ENCODE measurements around the gene PIGW.

Gene PIGW

GRCh38 chr17:36505171-36505570, 29.6 kb upstream of the PIGW start:
- H3K4me1 ChIP-seq (ENCODE audit: control insufficient read depth in 1 of 2, insufficient read depth in 2 of 2, low read length in 2 of 2): no peaks in the 10 kb centered on the region
- H2AFZ ChIP-seq (ENCODE audit: insufficient read depth, low read length, poor library complexity): no peak overlapping the region
- H3K27me3 ChIP-seq (ENCODE audit: insufficient read depth, low read length): no peaks in the 10 kb centered on the region
- H4K8ac ChIP-seq (ENCODE audit: low read depth, low read length): no peak overlapping the region
- no CpG with 5 or more reads among the region's 8 CpGs for WGBS (ENCODE audit: extremely low coverage, insufficient coverage, insufficient read length)
- H3K79me2 ChIP-seq (ENCODE audit: control insufficient read depth, insufficient read depth, low read length, poor library complexity): no peaks in the 10 kb centered on the region
- no peak overlapping the region for H3K14ac ChIP-seq (ENCODE audit: low read length)
- no peak for DNase-seq
- no peak overlapping the region for H3K9ac ChIP-seq (ENCODE audit: low read length)
- no peak overlapping the region for H4K91ac ChIP-seq (ENCODE audit: low read depth, low read length)
- no peak overlapping the region for H3K4ac ChIP-seq (ENCODE audit: low read depth, low read length)
- no peak overlapping the region for H2BK120ac ChIP-seq (ENCODE audit: insufficient read depth, low read length, poor library complexity)
- no peak overlapping the region for H3K4me3 ChIP-seq (ENCODE audit: low read depth, low read length)
- no peak overlapping the region for H4K12ac ChIP-seq (ENCODE audit: low read depth, low read length)
- H3K23ac ChIP-seq (ENCODE audit: low read length): no peak overlapping the region
- no peak overlapping the region for H2AK5ac ChIP-seq (ENCODE audit: low read length)
- H3K27ac ChIP-seq (ENCODE audit: low read depth, low read length): no peak overlapping the region
- H3K18ac ChIP-seq (ENCODE audit: low read length): no peak overlapping the region
- no peaks in the 10 kb centered on the region for H3K79me1 ChIP-seq (ENCODE audit: low read length)
- H2BK5ac ChIP-seq (ENCODE audit: low read depth, low read length, poor library complexity): no peak overlapping the region
- peaks cover 78 to 87% of the 10 kb centered on the region in 2 experiments for H3K36me3 ChIP-seq (ENCODE audit: control insufficient read depth in 1 of 2, insufficient read depth in 2 of 2, low read length in 2 of 2)
- H2BK12ac ChIP-seq (ENCODE audit: low read length): no peak overlapping the region
- no peaks in the 10 kb centered on the region for H3K9me3 ChIP-seq (ENCODE audit: insufficient read depth, low read depth, low read length)
- H3K4me2 ChIP-seq (ENCODE audit: low read length): no peak overlapping the region

- peaks cover 79 to 88% of the 10 kb centered on the region in 2 experiments for H3K36me3 ChIP-seq (ENCODE audit: control insufficient read depth in 1 of 2, insufficient read depth in 2 of 2, low read length in 2 of 2)
- H4K91ac ChIP-seq (ENCODE audit: low read depth, low read length): no peak overlapping the region
- no peak for DNase-seq
- no peaks in the 10 kb centered on the region for H3K4me1 ChIP-seq (ENCODE audit: control insufficient read depth in 1 of 2, insufficient read depth in 2 of 2, low read length in 2 of 2)
- H3K4me2 ChIP-seq (ENCODE audit: low read length): no peak overlapping the region
- H2BK12ac ChIP-seq (ENCODE audit: low read length): no peak overlapping the region
- no peak overlapping the region for H2AFZ ChIP-seq (ENCODE audit: insufficient read depth, low read length, poor library complexity)
- H2BK120ac ChIP-seq (ENCODE audit: insufficient read depth, low read length, poor library complexity): no peak overlapping the region
- H3K23ac ChIP-seq (ENCODE audit: low read length): no peak overlapping the region
- WGBS (ENCODE audit: extremely low coverage, insufficient coverage, insufficient read length): no CpG with 5 or more reads among the region's 6 CpGs
- H3K14ac ChIP-seq (ENCODE audit: low read length): no peak overlapping the region
- H4K12ac ChIP-seq (ENCODE audit: low read depth, low read length): no peak overlapping the region
- H3K18ac ChIP-seq (ENCODE audit: low read length): no peak overlapping the region
- no peak overlapping the region for H3K9ac ChIP-seq (ENCODE audit: low read length)
- no peaks in the 10 kb centered on the region for H3K79me1 ChIP-seq (ENCODE audit: low read length)
- no peak overlapping the region for H3K4me3 ChIP-seq (ENCODE audit: low read depth, low read length)
- H3K27ac ChIP-seq (ENCODE audit: low read depth, low read length): no peak overlapping the region
- no peak overlapping the region for H3K4ac ChIP-seq (ENCODE audit: low read depth, low read length)
- peaks cover 4% of the 10 kb centered on the region for H3K9me3 ChIP-seq (ENCODE audit: insufficient read depth, low read depth, low read length)
- H2BK5ac ChIP-seq (ENCODE audit: low read depth, low read length, poor library complexity): no peak overlapping the region
- H4K8ac ChIP-seq (ENCODE audit: low read depth, low read length): no peak overlapping the region
- H3K27me3 ChIP-seq (ENCODE audit: insufficient read depth, low read length): no peaks in the 10 kb centered on the region
- no peaks in the 10 kb centered on the region for H3K79me2 ChIP-seq (ENCODE audit: control insufficient read depth, insufficient read depth, low read length, poor library complexity)
- H2AK5ac ChIP-seq (ENCODE audit: low read length): no peak overlapping the region
Measured at GRCh38 chr17:36506249-36506826, 28.4 kb upstream of the PIGW start.

GRCh38 chr17:36506831-36507230, 28.0 kb upstream of the PIGW start:
- H3K14ac ChIP-seq (ENCODE audit: low read length): no peak overlapping the region
- no CpG with 5 or more reads among the region's 11 CpGs for WGBS (ENCODE audit: extremely low coverage, insufficient coverage, insufficient read length)
- no peaks in the 10 kb centered on the region for H3K79me2 ChIP-seq (ENCODE audit: control insufficient read depth, insufficient read depth, low read length, poor library complexity)

GRCh38 chr17:36507266-36507665, 27.5 kb upstream of the PIGW start:
- H3K4me2 ChIP-seq (ENCODE audit: low read length): no peak overlapping the region
- H4K12ac ChIP-seq (ENCODE audit: low read depth, low read length): no peak overlapping the region
- no peaks in the 10 kb centered on the region for H3K27me3 ChIP-seq (ENCODE audit: insufficient read depth, low read length)
- H3K18ac ChIP-seq (ENCODE audit: low read length): no peak overlapping the region
- H3K4me3 ChIP-seq (ENCODE audit: low read depth, low read length): no peak overlapping the region
- H3K27ac ChIP-seq (ENCODE audit: low read depth, low read length): no peak overlapping the region
- H2BK120ac ChIP-seq (ENCODE audit: insufficient read depth, low read length, poor library complexity): no peak overlapping the region
- no peak overlapping the region for H4K91ac ChIP-seq (ENCODE audit: low read depth, low read length)
- no peaks in the 10 kb centered on the region for H3K4me1 ChIP-seq (ENCODE audit: control insufficient read depth in 1 of 2, insufficient read depth in 2 of 2, low read length in 2 of 2)
- no peak overlapping the region for H2AFZ ChIP-seq (ENCODE audit: insufficient read depth, low read length, poor library complexity)
- peaks cover 4% of the 10 kb centered on the region for H3K9me3 ChIP-seq (ENCODE audit: insufficient read depth, low read depth, low read length)
- H3K23ac ChIP-seq (ENCODE audit: low read length): no peak overlapping the region
- H2BK5ac ChIP-seq (ENCODE audit: low read depth, low read length, poor library complexity): no peak overlapping the region
- H2BK12ac ChIP-seq (ENCODE audit: low read length): no peak overlapping the region
- no peak overlapping the region for H3K4ac ChIP-seq (ENCODE audit: low read depth, low read length)
- H3K79me2 ChIP-seq (ENCODE audit: control insufficient read depth, insufficient read depth, low read length, poor library complexity): no peaks in the 10 kb centered on the region
- H3K14ac ChIP-seq (ENCODE audit: low read length): no peak overlapping the region
- H3K9ac ChIP-seq (ENCODE audit: low read length): no peak overlapping the region
- no peaks in the 10 kb centered on the region for H3K79me1 ChIP-seq (ENCODE audit: low read length)
- WGBS (ENCODE audit: extremely low coverage, insufficient coverage, insufficient read length): no CpG with 5 or more reads among the region's 6 CpGs
- DNase-seq: no peak
- peaks cover 80 to 86% of the 10 kb centered on the region in 2 experiments for H3K36me3 ChIP-seq (ENCODE audit: control insufficient read depth in 1 of 2, insufficient read depth in 2 of 2, low read length in 2 of 2)
- no peak overlapping the region for H2AK5ac ChIP-seq (ENCODE audit: low read length)
- H4K8ac ChIP-seq (ENCODE audit: low read depth, low read length): no peak overlapping the region

More at GRCh38 chr17:36506831-36507230, 28.0 kb upstream of the PIGW start:
- DNase-seq: no peak
- Histone ChIP-seq H3K18ac (ENCODE audit: low read length) (no peak overlapping the region), H3K4me2 (ENCODE audit: low read length) (no peak overlapping the region), H3K4ac (ENCODE audit: low read depth, low read length) (no peak overlapping the region), H3K4me1 (ENCODE audit: control insufficient read depth in 1 of 2, insufficient read depth in 2 of 2, low read length in 2 of 2) (no peaks in the 10 kb centered on the region), H2AK5ac (ENCODE audit: low read length) (no peak overlapping the region), H4K8ac (ENCODE audit: low read depth, low read length) (no peak overlapping the region), H3K36me3 (ENCODE audit: control insufficient read depth in 1 of 2, insufficient read depth in 2 of 2, low read length in 2 of 2) (peaks cover 81 to 89% of the 10 kb centered on the region in 2 experiments), H2AFZ (ENCODE audit: insufficient read depth, low read length, poor library complexity) (no peak overlapping the region), H4K12ac (ENCODE audit: low read depth, low read length) (no peak overlapping the region), H2BK120ac (ENCODE audit: insufficient read depth, low read length, poor library complexity) (no peak overlapping the region), H3K9me3 (ENCODE audit: insufficient read depth, low read depth, low read length) (peaks cover 4% of the 10 kb centered on the region), H4K91ac (ENCODE audit: low read depth, low read length) (no peak overlapping the region), H3K9ac (ENCODE audit: low read length) (no peak overlapping the region), H2BK12ac (ENCODE audit: low read length) (no peak overlapping the region), H3K79me1 (ENCODE audit: low read length) (no peaks in the 10 kb centered on the region), H3K27ac (ENCODE audit: low read depth, low read length) (no peak overlapping the region), H3K4me3 (ENCODE audit: low read depth, low read length) (no peak overlapping the region), H2BK5ac (ENCODE audit: low read depth, low read length, poor library complexity) (no peak overlapping the region), H3K27me3 (ENCODE audit: insufficient read depth, low read length) (no peaks in the 10 kb centered on the region), H3K23ac (ENCODE audit: low read length) (no peak overlapping the region)
